Spinal cord (tissue), 10 donors: ENCODE measurements around the gene MMP8. TPM values are rescaled to one million over a fixed set of nuclear protein-coding genes. Genes with fewer than 3 reads are reported as not detected.
"Not testable (repeated sequence)": the region's sequence is repeated elsewhere in the genome, so short reads cannot be mapped to it uniquely, and the experiment has no call there.

ENCODE experiments used
- DNase-seq, 6 donors: peaks; one replicate each; pipeline versions ENCODE4 v3.0.0 to v3.0.0-alpha.2; 2013 to 2015; ENCODE audit warnings: low spot score in 6 of 6, low read depth in 4 of 6
- H3K27ac ChIP-seq: one replicate; pipeline ENCODE4 v1.5.1; 2013; ENCODE audit warnings: low read depth, low read length, control low read depth
- H3K27me3 ChIP-seq: one replicate; pipeline ENCODE4 v1.6.1; 2013; ENCODE audit warnings: low read length; ENCODE audit not compliant: control insufficient read depth, insufficient read depth
- H3K36me3 ChIP-seq: one replicate; pipeline ENCODE4 v1.6.1; 2013; ENCODE audit warnings: low read length; ENCODE audit not compliant: control insufficient read depth, insufficient read depth
- H3K4me1 ChIP-seq: one replicate; pipeline ENCODE4 v1.6.1; 2013; ENCODE audit warnings: low read length; ENCODE audit not compliant: control insufficient read depth, insufficient read depth
- H3K4me3 ChIP-seq: one replicate; pipeline ENCODE4 v1.5.1; 2013; ENCODE audit warnings: low read depth, low read length, control low read depth
- H3K9me3 ChIP-seq: one replicate; pipeline ENCODE4 v1.6.1; 2013; ENCODE audit warnings: low read length; ENCODE audit not compliant: control insufficient read depth, insufficient read depth
- WGBS: methylation state at CpG from one replicate; pipeline ENCODE4 v1.1.5; 2013; ENCODE audit warnings: missing lambda C conversion rate; ENCODE audit not compliant: insufficient coverage; 5-methylcytosine and 5-hydroxymethylcytosine counted together
- polyA plus RNA-seq, 2 donors: library from polyadenylated mRNA; unstranded; fragments of 120-200 nt; gene quantifications; one replicate each; pipeline ENCODE4 v1.2.1, GENCODE V29; 2013; ENCODE audit not compliant: insufficient read length in 2 of 2
- total RNA-seq, 2 donors: library from RNA; depleted of rRNA in 1 of 2; stranded (reverse); fragments of 120-200 nt in 1 of 2; fragments of >200 nt in 1 of 2; gene quantifications; one replicate each; pipeline versions ENCODE4 v1.2.3 to v1.2.4, GENCODE V29; 2013 to 2014
- donor health status: healthy.

MMP8 gene
- total and polyA plus RNA-seq, 4 donors: 14.5 TPM; not detected in 3

DNA sequence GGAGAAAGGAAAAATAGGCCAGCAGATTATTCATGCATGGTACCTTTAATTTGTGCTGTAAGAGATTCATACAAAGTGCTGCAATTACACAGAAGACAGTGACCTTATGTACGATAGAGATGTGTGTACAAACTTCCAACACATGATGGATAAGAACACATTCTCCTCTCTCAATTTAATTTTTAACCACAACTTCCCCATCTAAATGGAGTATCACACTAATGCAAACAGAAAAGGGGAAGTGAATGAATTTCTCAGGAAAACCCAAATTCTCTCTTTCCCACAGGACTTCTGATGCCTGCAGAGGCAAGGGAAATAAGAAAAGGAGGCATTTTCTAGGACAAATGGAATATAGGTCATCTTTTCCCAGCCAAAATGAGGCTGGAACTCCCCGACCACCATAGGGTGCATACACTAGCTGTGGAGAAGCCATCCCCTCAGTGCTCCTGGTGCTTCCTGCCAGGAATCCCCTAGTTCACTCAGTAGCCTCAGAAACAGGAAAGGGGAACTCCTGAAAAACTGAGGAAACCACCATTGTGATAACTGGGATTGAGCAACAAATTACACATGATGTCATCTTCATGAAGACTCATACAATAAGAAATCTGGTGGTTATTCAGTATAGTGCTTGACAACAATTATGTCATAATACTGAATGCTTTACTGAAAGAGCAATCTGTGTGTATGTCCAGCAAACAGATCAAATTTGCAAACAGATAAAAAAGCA lies 33.2 kb upstream of the MMP8 start:
- no peaks in the 10 kb centered on the region for H3K36me3 ChIP-seq
- H3K27ac ChIP-seq: no peak overlapping the region
- no peak for DNase-seq
- 86% methylated on average over 1 of the region's 2 CpGs for WGBS
- H3K4me3 ChIP-seq: no peak overlapping the region
- no peaks in the 10 kb centered on the region for H3K9me3 ChIP-seq
- H3K4me1 ChIP-seq: no peaks in the 10 kb centered on the region
- H3K27me3 ChIP-seq: no peaks in the 10 kb centered on the region

DNA sequence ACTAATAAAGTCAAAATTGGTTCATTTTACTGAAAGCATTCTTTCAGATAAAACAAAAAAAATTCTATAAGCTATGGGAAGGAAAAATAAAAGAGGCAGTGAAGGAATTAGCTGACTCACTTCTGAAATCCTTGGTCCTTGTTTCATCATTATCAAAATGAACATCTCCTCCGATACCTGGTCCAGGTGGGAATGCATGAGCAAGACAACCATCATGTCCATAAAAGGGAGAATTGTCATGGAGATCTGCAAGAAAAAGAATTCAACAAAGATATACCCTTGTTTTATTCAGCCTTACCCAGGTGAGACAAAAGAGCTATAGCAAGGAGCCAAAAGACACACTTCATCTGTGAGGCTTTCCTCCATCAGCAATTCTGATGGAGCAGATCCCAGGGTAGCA lies 28.5 kb upstream of the MMP8 start:
- WGBS: no CpG with 5 or more reads among the region's 1 CpG
- Histone ChIP-seq H3K4me3 (no peak overlapping the region), H3K36me3 (no peaks in the 10 kb centered on the region), H3K9me3 (no peaks in the 10 kb centered on the region), H3K4me1 (no peaks in the 10 kb centered on the region), H3K27ac (no peak overlapping the region), H3K27me3 (no peaks in the 10 kb centered on the region)
- no peak for DNase-seq

DNA sequence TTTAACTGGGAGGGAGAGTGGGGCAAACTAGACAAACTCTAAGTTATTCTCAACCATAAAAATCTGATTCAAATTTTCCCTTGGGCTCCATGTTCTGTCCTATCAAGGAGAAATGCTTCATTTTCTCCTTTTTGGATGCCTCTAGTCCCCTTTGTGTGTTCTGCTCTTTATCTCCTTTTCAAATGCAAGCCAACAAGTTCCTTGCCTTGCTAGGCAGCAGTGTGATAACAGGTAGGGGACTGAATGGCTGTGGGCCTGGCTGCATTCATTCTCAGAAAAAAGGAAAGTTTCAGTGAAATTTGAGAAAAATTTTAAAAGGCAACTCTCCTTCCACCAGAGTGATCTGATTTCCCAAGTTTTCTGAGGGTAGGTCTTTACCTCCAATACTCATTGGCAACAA lies 26.9 kb upstream of the MMP8 start:
- no peaks in the 10 kb centered on the region for H3K27me3 ChIP-seq
- H3K27ac ChIP-seq: no peak overlapping the region
- H3K36me3 ChIP-seq: no peaks in the 10 kb centered on the region
- no peaks in the 10 kb centered on the region for H3K4me1 ChIP-seq
- no peak overlapping the region for H3K4me3 ChIP-seq
- no peak for DNase-seq
- no peaks in the 10 kb centered on the region for H3K9me3 ChIP-seq

DNA sequence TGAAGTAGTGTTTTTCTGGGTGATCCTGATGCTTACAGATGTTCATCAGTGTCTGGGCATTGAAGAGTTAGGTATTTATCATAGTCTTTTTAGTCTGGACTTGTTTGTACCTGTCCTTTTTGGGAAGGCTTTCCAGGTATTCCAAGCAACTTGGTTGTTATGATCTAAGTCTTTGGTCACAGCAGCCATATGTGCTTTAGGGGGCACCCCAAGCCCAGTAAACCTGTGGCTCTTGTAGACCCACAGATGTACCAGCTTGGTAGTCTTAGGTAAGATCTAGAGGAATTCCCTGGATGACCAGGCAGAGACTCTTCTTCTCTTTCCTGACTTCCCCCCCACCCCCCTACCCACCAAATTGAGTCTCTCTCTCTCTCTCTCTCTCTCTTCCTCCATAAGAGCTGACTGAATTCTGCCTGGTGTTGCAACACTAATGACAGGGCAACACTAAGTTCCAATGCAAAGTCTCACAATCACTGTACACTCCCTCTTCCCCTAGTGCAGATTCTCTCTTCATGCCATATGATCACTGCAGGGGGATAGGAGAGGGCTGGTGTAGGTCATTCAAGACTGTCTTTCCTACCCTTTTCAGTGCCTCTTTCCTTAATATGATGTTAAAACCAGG lies 24.5 kb upstream of the MMP8 start:
- no peak overlapping the region for H3K27ac ChIP-seq
- DNase-seq: no peak
- no peaks in the 10 kb centered on the region for H3K27me3 ChIP-seq
- H3K9me3 ChIP-seq: no peaks in the 10 kb centered on the region
- no peaks in the 10 kb centered on the region for H3K36me3 ChIP-seq
- no peaks in the 10 kb centered on the region for H3K4me1 ChIP-seq
- H3K4me3 ChIP-seq: no peak overlapping the region

DNA sequence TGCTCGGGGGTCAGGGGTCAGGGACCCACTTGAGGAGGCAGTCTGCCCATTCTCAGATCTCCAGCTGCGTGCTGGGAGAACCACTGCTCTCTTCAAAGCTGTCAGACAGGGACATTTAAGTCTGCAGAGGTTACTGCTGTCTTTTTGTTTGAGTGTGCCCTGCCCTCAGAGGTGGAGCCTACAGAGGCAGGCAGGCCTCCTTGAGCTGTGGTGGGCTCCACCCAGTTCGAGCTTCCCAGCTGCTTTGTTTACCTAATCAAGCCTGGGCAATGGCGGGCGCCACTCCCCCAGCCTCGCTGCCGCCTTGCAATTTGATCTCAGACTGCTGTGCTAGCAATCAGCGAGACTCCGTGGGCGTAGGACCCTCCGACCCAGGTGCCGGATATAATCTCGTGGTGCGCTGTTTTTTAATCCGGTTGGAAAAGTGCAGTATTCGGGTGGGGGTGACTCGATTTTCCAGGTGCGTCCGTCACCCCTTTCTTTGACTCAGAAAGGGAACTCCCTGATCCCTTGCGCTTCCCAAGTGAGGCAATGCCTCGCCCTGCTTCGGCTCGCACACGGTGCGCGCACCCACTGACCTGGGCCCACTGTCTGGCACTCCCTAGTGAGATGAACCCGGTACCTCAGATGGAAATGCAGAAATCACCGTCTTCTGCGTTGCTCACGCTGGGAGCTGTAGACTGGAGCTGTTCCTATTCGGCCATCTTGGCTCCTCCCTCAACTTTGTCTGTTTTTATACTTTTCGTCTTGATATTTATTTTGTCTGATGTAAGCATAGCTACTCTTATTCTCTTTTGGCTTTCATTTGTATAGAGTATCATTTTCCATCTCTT lies 22.2 kb upstream of the MMP8 start:
- H3K4me3 ChIP-seq, H3K4me1 ChIP-seq, DNase-seq, H3K27ac ChIP-seq, H3K36me3 ChIP-seq, H3K9me3 ChIP-seq, H3K27me3 ChIP-seq: not testable (repeated sequence)
- 87% methylated on average over 29 of the region's 32 CpGs for WGBS

DNA sequence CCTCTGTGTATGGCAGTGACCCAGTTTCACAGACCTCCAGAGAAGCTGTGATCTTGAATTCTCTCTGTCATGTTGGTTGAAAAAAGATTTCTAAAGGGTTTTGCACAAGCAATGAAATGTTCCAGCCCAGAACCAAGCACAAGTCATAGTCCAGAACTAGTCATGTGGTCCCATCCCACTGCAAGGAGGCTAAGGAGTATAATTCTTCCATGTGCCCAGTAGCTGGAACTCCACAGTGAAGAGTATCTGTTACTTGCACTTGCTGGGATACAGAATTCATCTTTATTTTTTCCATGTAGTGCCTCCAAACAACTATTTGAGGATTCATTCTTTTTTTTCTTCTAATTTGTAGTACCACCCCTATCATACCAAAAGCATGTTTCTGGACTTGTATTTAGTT lies 9.9 kb upstream of the MMP8 start:
- H3K9me3 ChIP-seq: peaks cover 1% of the 10 kb centered on the region
- H3K4me1 ChIP-seq: no peaks in the 10 kb centered on the region
- no peaks in the 10 kb centered on the region for H3K36me3 ChIP-seq
- H3K27ac ChIP-seq: no peak overlapping the region
- DNase-seq: no peak
- no peak overlapping the region for H3K4me3 ChIP-seq
- no peaks in the 10 kb centered on the region for H3K27me3 ChIP-seq

DNA sequence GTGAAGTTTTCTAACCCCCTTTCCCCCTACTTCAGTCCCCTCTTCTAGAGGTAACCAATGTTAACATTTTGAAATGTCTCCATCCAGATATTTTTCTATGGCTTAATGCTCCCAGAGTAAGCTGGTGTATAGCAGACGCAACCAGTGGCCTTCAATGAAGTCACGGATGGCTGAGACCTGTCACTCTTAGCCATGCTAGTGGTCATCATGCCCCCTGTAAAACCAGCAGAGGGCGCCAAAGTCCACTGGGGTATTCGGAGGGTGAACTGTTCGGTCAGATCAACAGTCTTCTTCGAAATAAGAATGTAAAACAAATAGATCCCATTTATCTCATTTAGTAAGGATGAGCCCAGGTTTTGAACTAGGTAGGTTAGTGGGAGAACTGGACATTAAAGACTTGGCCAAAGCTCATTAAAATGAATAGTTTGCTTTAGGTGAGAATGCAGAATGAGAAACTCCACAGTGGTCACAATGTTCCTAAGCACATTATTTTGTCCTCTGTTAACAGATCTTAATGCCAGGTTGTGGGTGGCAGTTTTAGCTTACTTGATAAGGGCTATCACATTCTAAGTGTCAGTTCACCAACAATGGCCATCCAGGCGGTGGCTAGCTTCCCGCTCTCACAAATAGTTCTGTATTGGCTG lies 8.6 kb upstream of the MMP8 start:
- H3K27me3 ChIP-seq: no peaks in the 10 kb centered on the region
- no peak overlapping the region for H3K27ac ChIP-seq
- H3K4me3 ChIP-seq: no peak overlapping the region
- no peaks in the 10 kb centered on the region for H3K36me3 ChIP-seq
- no peaks in the 10 kb centered on the region for H3K4me1 ChIP-seq
- no peak for DNase-seq
- H3K9me3 ChIP-seq: peaks cover under 1% of the 10 kb centered on the region
- 40% methylated on average over 4 of the region's 8 CpGs for WGBS

DNA sequence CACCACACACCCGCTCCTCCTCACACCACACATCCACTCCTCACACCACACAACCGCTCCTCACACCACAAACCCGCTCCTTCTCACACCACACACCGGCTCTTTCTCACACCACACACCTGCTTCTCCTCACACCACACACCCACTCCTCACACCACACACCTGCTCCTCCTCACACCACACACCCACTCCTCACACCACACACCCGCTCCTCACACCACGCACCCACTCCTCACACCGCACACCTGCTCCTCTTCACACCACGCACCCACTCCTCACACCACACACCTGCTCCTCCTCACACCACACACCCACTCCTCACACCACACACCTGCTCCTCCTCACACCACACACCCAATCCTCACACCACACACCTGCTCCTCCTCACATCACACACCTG lies 6.2 kb upstream of the MMP8 start:
- H3K4me1 ChIP-seq, H3K36me3 ChIP-seq, H3K27me3 ChIP-seq, H3K27ac ChIP-seq, DNase-seq, H3K4me3 ChIP-seq, H3K9me3 ChIP-seq: not testable (repeated sequence)
- WGBS: 60% methylated on average over 7 of the region's 8 CpGs

DNA sequence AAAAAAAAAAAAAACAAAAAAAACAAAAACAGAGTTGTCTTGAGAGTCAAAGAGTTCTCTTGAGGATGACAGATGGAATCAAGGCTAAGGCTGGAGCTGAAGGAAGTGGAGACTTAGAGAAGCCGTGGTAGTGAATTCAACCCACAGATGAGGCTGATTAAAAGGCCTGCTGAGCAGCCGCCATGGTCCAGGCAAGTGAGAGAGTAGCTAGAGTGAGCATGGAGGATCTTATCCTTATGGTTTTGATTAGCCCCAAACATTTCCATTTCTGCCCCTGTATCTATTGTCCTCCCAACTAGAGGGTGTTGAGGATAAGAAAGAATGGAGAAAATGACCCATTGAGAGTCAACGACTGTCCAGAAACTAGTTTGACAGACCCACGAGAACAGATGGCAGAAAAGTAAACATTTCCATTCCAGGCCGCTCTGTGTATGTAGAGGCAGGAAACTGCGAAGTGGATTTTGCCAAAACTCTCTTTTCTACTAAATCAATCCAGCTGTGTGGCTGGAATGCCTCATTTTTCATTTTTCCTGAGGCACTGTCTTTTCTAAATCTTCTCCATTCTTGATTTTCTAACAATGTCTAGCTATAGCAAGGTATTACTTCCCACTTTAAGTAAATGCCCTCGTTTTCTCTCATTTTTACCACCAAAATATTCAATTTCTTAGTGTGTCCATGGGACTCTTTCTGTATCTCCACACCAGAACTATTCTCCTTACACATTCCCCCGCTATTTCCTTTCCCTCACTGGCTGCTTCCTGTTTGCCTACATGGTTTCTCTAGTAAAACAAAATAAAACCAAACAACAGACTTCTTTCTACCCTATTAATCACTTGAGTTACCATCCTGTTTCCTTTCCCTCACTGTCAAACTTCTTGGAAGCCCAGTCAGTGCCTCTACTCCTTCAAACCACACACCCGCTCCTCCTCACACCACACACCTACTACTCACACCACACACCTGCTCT lies 5.4 kb upstream of the MMP8 start:
- Histone ChIP-seq H3K4me1 (no peaks in the 10 kb centered on the region), H3K4me3 (no peak overlapping the region), H3K9me3 (no peaks in the 10 kb centered on the region), H3K36me3 (no peaks in the 10 kb centered on the region), H3K27ac (no peak overlapping the region), H3K27me3 (no peaks in the 10 kb centered on the region)
- no peak for DNase-seq
- WGBS: 72% methylated on average over 7 of the region's 9 CpGs
